ENCODE data around the gene AIG1.

AIG1 gene

GRCh38 chr6:143376375-143376774 is 315.7 kb downstream of the AIG1 start:
- Histone ChIP-seq H3K4me3 (ENCODE audit: low read depth, low read length) (no peak overlapping the region), H3K36me3 (replicated peaks) (no peaks in the 10 kb centered on the region), H3K27ac (no peak overlapping the region), H3K27me3 (replicated peaks) (no peaks in the 10 kb centered on the region)
- no peak for DNase-seq
- no peak for TF ChIP-seq CTCF (IDR thresholded peaks at IDR 0.05; ENCODE audit: low read depth, low read length, missing control alignments)
- in situ Hi-C loops (cut with HindIII; ENCODE audit: low pct_ligation_motif_present, low sequenced_read_pairs), result no loop called here

DNA sequence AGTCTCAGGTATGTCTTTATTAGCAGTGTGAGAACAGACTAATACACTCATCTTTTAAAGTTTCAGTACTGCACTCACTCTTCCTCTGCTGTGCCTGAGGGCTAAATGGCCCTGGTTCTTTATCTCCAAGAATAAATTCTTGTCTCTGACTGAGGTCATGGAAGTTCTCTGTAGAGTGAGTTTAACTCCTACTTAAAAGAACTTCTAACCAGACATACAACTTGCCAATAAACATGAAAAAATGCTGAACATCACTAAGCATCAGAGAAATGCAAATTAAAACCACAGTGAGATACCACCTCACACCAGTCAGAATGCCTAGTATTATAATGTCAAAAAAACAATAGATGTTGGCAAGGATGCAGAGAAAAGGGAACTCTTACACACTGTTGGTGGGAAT is 316.2 kb downstream of the AIG1 start:
- H3K36me3 ChIP-seq (replicated peaks), result no peaks in the 10 kb centered on the region
- no peak for TF ChIP-seq CTCF (IDR thresholded peaks at IDR 0.05; ENCODE audit: low read depth, low read length, missing control alignments)
- no peak overlapping the region for H3K4me3 ChIP-seq (ENCODE audit: low read depth, low read length)
- no peak overlapping the region for H3K27ac ChIP-seq
- DNase-seq, result no peak
- in situ Hi-C loops (cut with HindIII; ENCODE audit: low pct_ligation_motif_present, low sequenced_read_pairs), result no loop called here
- no peaks in the 10 kb centered on the region for H3K27me3 ChIP-seq (replicated peaks)

DNA sequence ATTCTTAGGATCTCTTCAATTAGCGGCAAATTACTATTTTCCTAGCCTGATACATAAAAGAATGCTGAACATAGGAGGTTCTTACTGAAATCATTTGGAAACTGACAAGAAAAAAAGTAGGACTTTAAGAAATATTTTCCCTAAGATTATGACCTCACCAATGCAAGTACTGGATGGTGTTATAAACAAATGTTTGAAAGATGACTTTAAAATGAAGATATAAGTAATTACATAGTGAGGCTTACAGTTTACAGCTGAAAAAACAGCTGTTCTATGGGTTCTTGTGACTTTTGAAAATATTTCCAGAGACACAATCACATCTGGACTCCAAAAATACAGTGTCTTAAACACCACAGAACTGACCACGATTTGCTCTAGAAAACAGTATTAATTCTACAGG is 324.9 kb downstream of the AIG1 start:
- in situ Hi-C loops (cut with HindIII; ENCODE audit: low pct_ligation_motif_present, low sequenced_read_pairs), result no loop called here

DNA sequence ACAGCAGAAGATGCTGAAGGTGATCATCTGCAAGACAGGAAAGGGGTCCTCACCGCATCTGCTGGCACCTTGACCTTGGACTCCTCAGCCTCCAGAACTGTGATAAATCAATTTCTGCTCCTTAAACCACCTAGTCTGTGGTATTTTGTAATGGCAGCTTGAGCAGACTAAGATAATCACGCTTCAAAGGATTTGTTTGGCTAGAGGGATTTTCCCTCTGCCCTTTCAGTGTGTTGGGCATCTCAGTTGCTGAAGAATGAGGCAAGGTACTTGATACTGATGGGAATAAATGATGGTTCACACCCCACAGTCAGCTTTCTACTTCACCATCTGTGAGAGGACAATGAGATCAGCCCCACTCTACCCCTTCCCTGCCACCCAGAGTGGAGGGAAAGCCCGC is 329.6 kb downstream of the AIG1 start:
- DNase-seq, result no peak
- TF ChIP-seq CTCF (IDR thresholded peaks at IDR 0.05; ENCODE audit: low read depth, low read length, missing control alignments), result no peak
- H3K4me3 ChIP-seq (ENCODE audit: low read depth, low read length), result no peak overlapping the region
- no peak overlapping the region for H3K27ac ChIP-seq
- no peaks in the 10 kb centered on the region for H3K27me3 ChIP-seq (replicated peaks)
- H3K36me3 ChIP-seq (replicated peaks), result no peaks in the 10 kb centered on the region
- in situ Hi-C loops (cut with HindIII; ENCODE audit: low pct_ligation_motif_present, low sequenced_read_pairs), result no loop called here

More for the DNA sequence above, 324.9 kb downstream of the AIG1 start:
- Histone ChIP-seq H3K36me3 (replicated peaks) (no peaks in the 10 kb centered on the region), H3K27ac (no peak overlapping the region), H3K4me3 (ENCODE audit: low read depth, low read length) (no peak overlapping the region), H3K27me3 (replicated peaks) (no peaks in the 10 kb centered on the region)
- no peak for DNase-seq
- no peak for TF ChIP-seq CTCF (IDR thresholded peaks at IDR 0.05; ENCODE audit: low read depth, low read length, missing control alignments)

Measured in brain microvascular endothelial cell (primary cell).